Measurements from ENCODE around the gene MAFF. TPM values are rescaled to one million over a fixed set of nuclear protein-coding genes. Genes with fewer than 3 reads are reported as not detected.
A peak's percentile ranks its signal among the peaks of the same experiment; 100 is the strongest.
"Not testable (repeated sequence)": the region's sequence is repeated elsewhere in the genome, so short reads cannot be mapped to it uniquely, and the experiment has no call there.

MAFF gene
- total RNA-seq, 1 experiment from 2014 or later, result 42.0 TPM

DNA sequence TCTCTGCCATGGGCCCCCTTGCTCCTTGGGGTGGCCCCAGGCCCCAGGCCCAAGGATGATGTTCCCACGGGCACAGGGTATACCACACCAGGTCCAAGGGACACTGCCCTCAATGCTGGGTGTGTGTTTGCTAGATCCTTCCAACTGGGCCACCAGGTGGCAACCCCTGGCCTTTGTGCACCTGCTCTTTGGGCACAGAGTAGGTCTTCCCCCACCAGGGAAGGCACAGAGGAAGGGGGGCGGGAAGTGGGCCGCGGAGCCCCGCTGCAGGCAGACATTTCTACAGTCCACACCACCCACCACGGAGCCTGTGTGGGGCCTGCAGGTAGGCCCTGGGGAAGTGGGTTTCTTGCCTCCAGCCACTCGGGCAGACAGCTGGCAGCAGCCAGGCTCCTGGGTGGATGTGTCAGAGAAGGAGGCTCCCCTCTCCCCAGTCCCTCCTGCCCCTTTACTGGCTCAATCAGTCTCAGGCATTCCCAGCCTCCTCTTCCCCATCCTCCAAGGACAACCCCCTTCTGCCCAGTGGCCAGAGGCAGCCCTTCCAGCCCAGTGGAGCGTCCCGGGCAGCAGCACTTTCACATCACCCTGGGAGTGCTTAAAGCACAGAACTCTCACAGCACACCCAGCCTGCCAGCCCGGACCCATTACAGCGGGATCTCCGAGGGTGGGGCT, 21.6 kb downstream of the MAFF start:
- no peak for DNase-seq (ENCODE audit: low read depth)

DNA sequence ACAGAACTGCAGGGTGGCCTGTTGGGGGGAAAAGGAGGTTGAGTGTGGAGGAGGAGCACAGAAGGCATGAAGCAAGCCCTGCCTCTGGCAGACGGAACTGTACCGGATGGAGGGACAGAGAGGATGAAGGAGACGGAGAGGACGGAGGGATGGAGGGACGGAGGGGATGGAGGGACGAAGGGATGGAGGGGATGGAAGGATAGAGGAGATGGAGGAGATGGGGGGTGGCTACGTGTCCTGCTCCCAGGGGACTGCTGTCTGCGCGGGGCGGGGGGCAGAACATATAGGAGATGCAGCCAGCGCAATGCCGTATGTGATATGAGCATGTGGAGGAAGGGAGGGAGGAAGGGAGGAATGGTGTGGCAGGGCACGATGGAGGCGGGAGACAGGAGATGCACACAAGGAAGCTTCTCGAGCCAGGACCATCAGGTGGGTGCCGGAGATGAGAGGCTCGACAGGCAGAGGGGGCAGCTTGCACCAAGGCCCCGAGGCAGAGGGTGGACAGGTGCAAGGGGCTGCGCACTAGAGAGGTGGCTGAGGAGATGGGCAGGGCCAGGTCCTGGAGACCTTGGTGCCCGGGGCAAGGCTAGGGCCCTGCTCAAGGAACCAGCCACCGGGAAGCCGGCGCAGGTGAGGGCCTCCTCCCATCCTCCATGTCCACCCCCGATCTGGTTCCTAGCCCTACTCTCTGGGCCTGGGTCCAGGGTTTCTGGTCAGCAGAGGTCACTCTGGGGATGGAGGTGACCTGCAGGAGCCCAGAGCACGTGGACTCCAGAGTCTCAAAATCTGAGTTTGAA, 25.3 kb downstream of the MAFF start:
- DNase-seq (ENCODE audit: low read depth), result no peak

DNA sequence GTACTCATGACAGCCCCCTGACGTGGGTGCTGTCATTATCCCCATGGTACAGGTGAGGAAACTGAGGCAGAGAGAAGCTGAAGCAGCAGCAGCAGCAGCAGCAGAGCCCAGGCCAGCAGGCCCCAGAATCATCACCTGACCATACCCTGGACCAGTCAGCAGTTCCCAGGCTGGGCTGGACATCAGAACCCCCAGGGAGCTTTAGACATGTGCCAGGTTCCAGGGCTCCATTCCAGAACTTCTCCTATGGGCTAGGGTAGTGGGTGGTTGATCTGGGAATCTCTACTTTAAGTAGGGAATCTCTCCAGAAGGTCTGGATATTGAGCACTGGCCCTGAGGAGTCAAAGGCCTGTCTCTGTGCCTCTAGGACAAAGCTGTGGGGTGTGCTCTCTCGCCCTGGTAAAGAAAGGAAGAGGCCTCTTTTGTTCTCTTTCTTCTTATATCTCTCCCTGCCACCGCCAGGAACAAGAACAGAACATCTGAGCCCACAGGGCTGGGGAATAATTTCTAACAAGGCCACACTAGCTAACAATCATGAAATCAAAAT, 26.6 kb downstream of the MAFF start:
- no peak for DNase-seq (ENCODE audit: low read depth)

DNA sequence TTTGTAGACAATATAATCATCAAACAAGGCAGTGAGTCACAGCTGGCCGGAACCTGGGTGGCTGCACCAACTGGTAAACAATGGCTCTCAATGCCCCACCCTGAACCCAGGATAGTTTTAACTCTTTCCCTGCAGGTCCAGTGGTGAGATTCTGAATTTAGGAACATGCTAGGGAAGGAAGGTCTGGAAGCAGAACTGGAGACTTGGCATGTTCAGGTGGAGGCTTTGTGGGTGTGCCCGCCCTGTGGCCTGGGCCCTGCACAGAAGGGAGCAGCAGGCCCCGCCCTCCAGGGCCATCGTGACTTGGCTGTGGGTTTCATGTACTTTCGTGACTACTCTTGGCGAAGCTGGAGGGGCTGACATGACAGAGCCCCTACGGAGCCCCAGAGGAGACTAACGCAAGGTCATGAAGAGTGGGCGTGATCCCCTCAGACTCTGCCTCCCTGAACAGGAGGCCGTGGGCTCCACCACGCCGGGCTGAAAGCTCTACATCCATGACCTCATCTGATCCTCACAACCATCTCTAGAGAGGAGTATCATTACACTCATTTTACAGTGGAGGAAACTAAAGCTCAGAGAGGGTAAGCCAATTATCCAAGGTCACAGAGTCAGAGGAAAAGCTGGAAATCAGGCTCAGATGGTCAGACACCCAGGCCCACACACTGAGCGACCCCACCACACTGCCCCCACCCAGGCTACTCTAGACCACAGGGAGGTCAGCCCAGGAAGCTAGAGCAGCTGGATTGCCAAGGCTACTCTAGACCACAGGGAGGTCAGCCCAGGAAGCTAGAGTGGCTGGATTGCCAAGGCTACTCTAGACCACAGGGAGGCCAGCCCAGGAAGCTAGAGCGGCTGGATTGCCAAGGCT, 27.3 kb downstream of the MAFF start:
- DNase-seq (ENCODE audit: low read depth), result peak; percentile 79

DNA sequence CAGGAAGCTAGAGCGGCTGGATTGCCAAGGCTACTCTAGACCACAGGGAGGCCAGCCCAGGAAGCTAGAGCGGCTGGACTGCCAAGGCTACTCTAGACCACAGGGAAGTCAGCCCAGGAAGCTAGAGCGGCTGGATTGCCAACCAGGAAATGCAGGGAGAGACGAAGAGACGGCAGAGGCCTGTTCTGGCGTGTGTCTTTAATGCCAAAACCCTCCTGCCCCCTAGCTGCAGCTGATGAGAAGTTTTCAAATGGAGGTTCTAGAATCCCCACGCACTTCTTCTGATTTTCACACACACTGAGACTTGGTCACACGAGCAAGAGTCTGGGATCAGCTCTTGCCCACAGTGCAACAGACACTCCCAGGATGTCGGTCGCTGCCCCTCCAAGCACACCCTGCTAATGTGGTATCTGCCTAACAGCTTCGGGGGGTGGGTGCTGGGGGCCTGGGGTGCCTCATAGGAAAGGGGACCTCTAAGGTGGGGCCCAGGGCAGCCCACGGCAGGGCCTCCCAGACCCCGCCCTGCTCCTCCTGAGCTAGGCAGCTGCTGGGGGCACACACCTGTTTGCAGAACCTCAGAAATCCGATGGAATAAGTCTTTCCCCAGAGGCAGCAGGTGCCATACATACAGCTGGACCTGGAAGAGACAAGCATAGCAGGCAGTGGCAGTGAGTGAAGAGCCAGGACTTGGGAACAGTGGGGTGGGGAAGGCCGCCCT, 28.5 kb downstream of the MAFF start:
- peak; percentile 80 for DNase-seq (ENCODE audit: low read depth)

DNA sequence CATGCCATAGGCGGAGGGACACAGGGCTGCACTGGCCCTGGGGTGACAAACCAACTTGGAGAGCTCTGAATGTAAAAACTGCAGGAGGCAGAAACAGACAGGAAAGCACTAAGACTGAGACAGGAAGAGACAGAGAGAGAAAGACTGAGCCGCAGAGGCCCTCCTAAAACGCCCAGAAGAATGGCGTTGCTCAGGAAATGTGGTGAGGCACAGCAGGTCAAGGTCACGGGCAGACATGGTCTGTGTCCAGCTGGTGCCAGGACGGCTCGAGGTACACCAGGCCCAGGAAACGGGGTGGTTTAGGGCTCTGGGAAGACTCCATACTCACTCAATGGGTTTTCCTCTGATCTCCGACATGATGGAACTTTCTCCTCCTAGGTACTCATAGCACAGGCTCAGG, 29.1 kb downstream of the MAFF start:
- no peak for DNase-seq (ENCODE audit: low read depth)

DNA sequence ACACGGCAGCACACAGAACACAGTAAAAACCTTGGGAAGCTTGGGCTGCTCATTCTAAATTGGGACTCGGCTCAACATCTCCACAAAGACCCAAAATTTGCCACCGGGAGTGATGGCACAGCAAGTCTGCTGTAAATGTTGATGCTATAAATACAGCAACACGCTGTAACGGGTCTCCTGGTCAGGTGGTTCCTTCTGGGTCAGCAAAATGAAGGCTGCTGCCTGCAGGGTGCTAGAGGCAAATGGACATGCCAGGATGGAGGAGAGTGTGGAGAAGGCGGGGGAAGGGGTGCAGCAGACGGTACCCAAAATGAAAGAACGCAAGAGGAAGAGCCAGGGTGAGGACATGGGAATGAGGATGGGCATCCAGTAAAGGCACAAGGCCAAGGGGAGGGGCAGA, 30.4 kb downstream of the MAFF start:
- DNase-seq (ENCODE audit: low read depth), result no peak

DNA sequence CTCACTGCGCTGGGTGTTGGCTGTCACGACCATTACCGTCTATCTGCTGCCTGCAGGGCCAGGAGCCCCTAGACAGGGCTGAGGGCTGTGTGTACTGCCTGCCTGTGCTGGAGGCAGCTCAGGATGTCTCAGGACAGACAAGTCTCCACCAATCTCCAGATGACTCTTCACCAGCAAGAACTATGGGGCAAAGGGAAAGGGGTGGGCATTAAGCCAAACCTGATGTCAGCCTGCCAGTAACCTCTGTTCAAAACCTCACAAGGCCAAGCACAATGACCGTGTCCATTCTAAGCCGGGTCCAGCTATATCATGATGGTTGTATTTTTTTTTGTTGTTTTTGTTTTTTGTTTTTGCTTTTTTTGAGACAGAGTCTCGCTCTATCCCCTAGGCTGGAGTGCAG, 31.6 kb downstream of the MAFF start:
- DNase-seq (ENCODE audit: low read depth), result peak; percentile 15

DNA sequence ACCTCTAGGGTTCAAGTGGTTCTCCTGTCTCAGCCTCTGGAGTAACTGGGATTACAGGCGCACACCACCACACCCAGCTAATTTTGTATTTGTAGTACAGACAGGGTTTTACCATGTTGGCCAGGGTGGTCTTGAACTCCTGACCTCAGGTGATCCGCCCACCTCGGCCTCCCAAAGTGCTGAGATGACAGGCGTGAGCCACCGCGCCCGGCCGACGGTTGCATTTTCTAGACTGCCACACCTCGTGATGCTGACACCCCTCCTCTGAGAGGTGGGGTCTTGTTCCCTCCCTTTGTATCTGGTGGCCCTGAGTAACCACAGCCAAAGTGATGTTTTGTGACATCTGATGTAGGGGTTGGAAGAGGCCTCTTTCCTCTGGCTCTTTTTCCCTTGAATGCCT, 32.1 kb downstream of the MAFF start:
- not testable (repeated sequence) for DNase-seq (ENCODE audit: low read depth)

DNA sequence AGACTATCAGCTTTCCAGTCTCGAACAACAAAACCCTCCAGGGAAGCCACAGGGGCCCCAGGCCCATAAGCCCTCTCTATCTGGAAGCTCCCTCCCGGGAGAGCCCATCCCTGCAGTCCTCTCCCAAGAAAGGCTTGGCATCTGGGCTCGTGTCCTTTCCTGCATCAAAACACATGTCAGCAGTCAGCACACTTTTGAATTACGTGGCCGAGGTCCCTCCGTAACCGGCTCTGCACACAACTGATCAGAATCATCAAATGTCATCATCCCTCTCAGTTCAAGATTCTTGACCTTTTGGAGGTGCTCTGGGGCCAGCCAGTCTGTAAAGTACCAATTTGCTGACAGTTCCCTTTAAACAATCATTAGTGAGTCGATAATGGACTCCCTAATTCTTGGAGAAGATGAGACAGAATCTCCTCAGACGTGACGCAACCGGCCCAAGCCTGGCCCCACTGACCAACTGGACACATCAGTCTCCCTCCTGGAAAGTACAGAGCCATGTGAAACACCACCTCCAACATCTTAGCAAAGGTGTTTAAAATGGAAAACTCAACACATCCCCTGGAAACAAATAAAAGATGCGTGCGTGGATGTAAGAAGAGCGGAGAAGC, 33.6 kb downstream of the MAFF start:
- no peak for DNase-seq (ENCODE audit: low read depth)

DNA sequence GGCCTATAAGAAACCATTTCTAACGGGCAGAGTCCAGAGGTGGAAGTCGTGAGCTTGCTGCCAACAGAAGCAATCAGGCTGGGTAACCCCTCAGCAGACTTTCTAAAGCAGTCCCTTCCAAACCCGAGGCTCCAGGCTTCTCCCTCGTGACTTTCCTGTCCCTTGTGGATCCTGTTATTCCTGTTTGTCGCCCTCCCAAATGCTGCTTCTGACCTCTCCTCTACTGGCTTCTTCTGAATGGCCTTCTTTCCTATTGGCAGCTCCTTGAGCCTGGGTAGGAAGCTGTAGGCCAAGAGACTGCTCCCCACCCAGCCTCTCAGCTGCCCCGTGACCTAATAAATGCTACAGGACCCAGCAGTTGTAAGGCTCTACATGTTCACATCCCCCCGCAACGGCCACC, 35.0 kb downstream of the MAFF start:
- no peak for DNase-seq (ENCODE audit: low read depth)

DNA sequence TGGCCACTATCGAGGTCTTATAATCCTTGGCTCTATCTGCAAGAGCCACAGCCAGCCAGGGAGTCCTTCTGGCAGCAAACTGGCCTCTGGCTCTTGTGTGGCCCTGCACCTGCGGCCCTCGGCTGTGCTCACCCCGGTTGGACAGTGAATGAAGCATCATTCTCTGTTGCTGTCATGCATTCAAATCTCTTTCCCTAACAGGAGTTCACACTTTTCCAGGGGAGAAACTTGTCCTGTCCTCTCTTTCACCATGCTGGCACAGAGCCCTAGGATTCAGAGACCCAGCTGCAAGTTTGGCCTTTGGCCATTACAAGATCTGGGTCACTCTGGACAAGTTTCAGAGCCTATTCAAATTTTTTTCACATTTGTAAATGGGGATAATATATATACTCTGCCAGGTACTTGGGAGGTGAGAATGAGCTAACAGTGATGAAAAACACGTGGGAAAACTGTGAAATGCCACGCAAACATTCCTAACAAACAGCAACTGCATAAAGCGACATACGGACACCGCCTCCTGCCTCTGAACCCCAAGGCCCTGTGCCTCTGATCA, 36.8 kb downstream of the MAFF start:
- DNase-seq (ENCODE audit: low read depth), result no peak

DNA sequence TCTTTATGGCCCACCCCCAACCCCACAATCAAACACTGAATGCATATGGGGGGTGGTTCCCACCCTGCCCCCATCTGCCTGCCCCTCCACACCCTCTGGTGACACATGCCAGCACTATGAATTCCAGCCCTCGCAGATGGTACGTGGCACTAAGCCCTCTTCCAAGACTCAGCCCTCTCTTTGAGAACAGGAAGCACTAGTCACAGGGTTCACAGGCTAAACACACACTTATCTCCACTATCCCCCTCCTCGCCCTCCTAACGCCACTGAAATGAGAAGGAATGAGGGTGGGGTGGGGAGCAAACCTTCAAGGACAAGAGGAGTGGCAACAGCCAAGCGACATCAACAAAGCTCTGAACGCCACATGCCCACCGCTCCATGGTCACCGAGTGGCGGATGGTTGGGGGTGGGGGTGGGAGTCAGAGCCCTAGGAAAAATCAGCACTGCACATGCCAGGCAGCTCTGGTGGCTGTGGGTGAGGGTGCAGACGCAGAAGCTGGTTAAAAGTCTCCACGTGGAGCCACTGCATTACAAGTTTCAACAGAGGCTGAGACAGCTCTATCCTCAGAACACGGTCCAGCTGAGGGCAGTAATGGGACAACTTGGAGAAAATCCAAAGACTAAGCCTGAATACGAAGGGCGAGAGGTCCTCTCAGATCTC, 37.4 kb downstream of the MAFF start:
- peak; percentile 87 for DNase-seq (ENCODE audit: low read depth)

DNA sequence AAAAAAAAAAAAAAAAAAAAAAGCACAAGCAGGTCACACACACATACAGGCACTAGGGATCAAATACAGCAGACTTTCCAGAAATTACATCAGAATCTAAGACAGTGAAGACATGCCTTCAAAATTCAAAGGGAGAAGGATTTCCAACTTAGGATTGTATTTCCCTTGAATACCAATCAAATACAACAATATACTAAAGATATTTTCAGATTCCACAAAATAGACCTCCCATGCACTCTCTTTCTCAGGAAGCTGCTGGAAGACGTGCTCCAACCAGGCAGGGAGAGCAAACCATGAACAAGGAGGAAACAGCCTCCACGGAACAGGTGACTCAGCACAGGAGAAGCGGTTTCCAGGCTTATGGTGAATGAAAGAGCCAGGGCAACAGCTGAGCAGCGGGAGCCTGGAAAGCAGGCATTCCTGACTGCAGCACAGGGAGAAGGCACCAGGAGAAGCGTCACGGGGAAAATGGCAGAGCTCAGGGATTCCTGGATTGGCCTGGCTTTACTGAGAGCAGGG, 39.0 kb downstream of the MAFF start:
- DNase-seq (ENCODE audit: low read depth), result peak; percentile 88

DNA sequence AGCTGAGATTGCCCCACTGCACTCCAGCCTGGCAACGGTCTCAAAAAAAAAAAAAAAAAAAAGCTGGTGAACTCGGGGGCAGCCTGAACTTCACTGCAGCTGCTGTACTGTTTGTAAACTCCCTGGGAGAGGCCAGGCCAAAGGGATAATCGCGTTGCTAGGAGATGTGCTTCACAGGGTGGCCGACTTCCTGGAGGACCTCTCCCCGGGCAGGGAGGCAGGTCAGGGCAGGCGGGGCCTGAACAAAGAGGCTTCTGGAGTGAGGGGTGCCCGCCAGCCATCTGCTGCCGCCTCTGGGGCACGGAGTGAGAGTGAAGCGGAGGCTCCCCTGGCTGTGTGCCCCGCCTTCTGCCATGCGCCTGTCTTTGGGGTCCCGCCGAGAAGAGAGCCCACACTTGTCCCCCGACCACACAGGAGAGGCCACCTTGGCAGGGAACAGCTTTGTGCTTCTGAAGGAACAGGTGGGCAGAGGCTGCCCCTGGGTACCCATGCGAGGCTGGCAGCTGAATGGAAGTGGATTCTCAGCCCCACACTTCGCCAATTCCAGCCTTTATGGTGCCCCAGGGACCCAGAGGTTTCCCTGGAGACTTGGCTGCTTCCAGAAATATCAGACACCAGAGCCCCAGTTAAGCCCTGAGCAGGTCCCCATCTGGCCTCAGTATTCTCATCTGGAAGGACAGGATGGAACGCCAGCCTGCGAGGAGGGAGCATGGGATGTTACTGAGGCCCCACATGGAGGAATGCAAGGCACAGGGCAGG, 41.4 kb downstream of the MAFF start:
- no peak for DNase-seq (ENCODE audit: low read depth)

DNA sequence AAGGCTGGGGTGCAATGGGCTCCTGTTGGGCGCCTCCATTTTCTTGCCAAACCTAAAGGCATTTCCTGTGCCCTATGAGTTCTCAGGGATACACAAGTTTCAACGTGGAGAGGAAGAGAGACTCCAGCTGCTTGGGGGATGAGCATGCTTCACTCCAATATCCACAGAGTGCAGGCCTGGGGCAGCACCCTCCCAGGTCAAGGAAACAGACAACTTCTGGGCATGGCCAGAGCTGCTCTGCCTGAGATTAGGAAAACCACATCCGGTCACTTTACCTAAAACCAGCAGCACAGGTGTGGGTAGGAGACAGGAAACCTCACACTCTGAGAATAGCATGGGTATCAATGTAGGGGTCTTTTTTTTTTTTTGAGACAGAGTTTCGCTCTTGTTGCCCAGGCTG, 42.3 kb downstream of the MAFF start:
- DNase-seq (ENCODE audit: low read depth), result no peak

DNA sequence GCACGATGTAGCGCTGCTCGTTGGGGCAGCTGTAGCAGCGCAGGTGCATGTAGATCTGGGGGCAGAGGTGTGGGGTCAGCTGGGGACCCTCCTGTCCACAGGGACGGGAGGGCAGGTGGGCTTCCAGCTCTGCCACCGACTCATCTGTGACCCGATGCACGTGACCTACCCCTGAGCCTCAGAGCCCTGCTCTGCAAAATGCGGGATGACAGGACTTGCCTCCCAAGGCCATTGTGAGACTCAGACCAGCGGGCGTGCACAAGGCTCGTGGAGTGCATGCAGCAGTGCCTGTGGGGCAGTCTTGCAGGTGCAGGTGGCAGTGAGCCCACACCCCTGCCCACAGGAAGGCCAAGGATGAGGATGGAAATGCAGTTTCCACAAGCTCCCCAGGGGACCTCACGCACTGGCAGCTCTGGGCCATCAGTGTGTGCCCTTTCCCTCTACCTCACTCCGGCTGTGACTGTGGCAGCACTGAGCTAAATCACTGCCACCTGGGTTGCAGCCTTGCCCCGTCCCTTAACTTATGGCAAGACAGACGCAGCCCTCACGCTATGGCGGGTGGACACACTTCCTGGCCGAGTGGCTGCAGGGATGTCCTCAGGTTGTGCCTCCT, 44.4 kb downstream of the MAFF start:
- DNase-seq (ENCODE audit: low read depth), result no peak

DNA sequence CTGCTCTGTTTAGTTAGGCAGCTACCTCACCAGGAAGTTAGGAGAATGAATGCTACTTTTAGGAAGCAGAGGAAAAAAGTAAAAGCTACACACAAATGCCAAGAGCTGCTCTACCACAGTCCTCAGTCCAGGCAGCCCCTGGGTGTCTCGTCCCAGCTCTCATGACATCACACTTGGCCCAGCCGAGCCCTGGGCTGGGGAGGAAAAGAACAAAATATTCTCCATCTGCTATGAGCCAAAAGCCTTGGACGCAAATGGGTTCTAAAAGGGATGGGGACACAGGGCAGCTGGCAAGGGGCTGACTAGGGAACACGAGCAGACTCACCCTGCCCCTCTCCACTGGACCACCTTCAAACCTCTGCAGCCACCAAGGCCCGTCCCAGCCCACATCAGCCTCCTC, 44.9 kb downstream of the MAFF start:
- DNase-seq (ENCODE audit: low read depth), result no peak

DNA sequence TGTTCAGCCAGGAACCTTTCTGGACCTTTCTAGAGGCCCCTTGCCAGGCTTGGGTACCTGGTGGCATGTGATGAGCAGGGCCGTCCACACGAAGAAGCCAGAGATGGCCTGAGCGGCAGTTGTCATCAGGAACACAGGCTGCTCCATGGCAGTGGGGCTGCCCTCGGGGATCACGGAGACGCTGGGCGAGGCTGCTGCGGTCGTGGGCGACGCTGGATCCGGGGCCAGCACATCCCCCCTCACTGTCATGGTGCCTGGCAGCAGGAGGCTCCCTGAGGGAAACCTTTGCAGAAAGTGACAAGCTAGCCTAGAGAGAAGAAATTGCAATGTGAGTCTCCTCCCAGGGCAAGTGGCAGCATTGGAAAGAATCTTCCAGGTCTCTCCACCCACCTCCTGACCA, 45.9 kb downstream of the MAFF start:
- no peak for DNase-seq (ENCODE audit: low read depth)
